Stimulated activated CD4-positive, alpha-beta T cell treated with anti-CD3 and anti-CD28 coated beads, TNF-alpha, amount 100 ng/mL, for 1 hour (primary cell): ENCODE measurements around the gene VIM.

Experiments used
- DNase-seq, 3 donors: peaks; one replicate each; pipeline ENCODE4 v3.0.0-alpha.2; 2020; ENCODE audit warnings: low read depth in 3 of 3, low spot score in 1 of 3

VIM gene

GRCh38 chr10:17209302-17209701 lies 18.7 kb upstream of the VIM start:
- DNase-seq: no peak

GRCh38 chr10:17209881-17210280 lies 18.2 kb upstream of the VIM start:
- DNase-seq: no peak

GRCh38 chr10:17210361-17210760 lies 17.7 kb upstream of the VIM start:
- no peak for DNase-seq

GRCh38 chr10:17212802-17213221 lies 15.2 kb upstream of the VIM start:
- DNase-seq: no peak

GRCh38 chr10:17213646-17214349 lies 14.2 kb upstream of the VIM start:
- no peak for DNase-seq

GRCh38 chr10:17214526-17214925 lies 13.5 kb upstream of the VIM start:
- DNase-seq: no peak

- DNase-seq: no peak
These were observed 12.9 kb upstream of the VIM start for GRCh38 chr10:17214971-17215781.

- DNase-seq: no peak
These were observed 12.3 kb upstream of the VIM start for GRCh38 chr10:17215782-17216122.

GRCh38 chr10:17216217-17216900 lies 11.7 kb upstream of the VIM start:
- no peak for DNase-seq

- DNase-seq: no peak
These were observed 11.1 kb upstream of the VIM start for GRCh38 chr10:17216901-17217395.

- no peak for DNase-seq
These were observed 10.3 kb upstream of the VIM start for GRCh38 chr10:17217631-17218232.

GRCh38 chr10:17219024-17219423 lies 9.0 kb upstream of the VIM start:
- no peak for DNase-seq

- no peak for DNase-seq
These were observed 7.4 kb upstream of the VIM start for GRCh38 chr10:17220652-17221100.

GRCh38 chr10:17222329-17222728 lies 5.7 kb upstream of the VIM start:
- no peak for DNase-seq

- DNase-seq: no peak
These were observed 2.2 kb upstream of the VIM start for GRCh38 chr10:17225808-17226207.

- no peak for DNase-seq
These were observed 1.1 kb upstream of the VIM start for GRCh38 chr10:17226891-17227303.

GRCh38 chr10:17227367-17228090 lies 512 bp upstream of the VIM start:
- DNase-seq: no peak

GRCh38 chr10:17229016-17229716 lies 1.1 kb downstream of the VIM start:
- peak; percentile 46 to 79 (median 72) for DNase-seq

GRCh38 chr10:17229717-17229966 lies 1.6 kb downstream of the VIM start:
- peak in 1 of 3 donors; percentile 13 for DNase-seq

GRCh38 chr10:17229967-17230682 lies 2.1 kb downstream of the VIM start:
- peak; percentile 71 to 76 (median 75) for DNase-seq
